NCI-H187 treated with DMSO at 0.1 percent for 48 hours (cell line): ENCODE measurements around the gene TNNC1.

Source experiments
- DNase-seq: peaks from one replicate; lab custom pipeline; 2025; lab: John Stamatoyannopoulos, UW

The TNNC1 gene

DNA sequence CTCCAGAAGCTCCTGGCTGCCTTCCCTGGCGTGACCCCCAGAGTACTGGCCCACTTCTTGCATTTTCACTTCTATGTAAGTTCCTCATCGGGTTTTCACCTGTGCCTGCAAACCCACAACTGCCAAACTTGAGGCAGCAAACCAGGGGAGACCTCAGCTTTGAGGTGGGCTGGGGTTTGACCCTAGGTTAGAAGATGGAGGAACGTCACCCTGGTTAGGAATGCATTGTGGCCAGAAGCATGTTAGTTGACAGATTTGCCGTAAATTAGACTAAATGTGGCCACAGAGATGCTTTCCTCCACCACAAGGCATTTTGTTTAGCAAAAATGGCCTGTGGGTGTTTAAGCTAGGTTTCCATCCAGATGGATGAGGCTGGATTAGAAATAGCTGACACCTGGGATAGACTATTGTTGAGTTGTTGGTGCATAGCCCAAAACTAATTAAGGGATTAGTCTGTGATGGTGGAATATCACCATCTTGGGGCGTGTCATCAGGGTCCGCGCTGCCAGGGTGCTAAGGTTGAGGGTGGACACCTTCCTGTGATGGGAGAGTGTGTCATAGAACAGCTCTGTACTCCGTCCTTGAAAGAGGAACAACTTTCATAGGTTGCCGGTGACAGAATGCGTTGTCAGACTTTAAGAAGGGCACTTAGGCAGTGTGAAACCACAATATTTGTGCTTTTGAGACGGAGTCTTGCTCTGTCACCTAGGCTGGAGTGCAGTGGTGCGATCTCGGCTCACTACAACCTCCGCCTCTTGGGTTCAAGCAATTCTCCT, 5.1 kb upstream of the TNNC1 start:
- no peak for DNase-seq

DNA sequence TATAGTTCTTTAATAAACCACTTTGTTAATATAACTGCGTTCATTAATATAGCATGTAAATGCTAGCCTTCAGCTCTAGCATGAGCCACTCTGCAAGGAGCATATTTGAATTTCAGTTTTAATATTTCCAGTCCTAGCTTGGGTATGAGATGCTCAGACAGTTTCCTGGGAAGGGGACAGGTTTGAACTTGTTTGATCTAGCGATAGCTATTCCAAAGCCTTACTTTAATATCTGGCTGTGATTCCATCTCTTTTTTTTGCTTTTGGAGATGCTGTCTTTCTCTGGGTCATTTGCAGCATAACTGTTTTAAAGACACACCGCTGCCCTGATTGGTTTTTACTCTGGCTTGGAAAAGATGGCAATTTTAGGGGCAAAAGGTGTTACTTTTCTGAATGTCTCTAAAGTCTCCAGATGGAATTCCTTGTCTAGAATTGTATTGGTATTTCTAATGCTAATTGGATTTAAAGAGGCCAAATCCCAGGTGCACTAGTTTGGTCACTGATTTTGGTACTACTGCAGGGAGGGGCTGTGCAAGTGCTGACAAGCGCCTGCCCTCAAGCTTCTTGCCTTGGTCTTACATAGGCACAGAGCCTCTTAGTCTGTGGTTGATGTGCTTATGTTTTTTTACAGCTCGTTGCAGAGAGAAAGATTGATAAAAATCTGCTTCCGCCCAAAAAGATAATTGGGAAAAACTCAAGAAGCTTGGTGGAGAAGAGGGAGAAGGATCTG, 4.4 kb upstream of the TNNC1 start:
- no peak for DNase-seq

DNA sequence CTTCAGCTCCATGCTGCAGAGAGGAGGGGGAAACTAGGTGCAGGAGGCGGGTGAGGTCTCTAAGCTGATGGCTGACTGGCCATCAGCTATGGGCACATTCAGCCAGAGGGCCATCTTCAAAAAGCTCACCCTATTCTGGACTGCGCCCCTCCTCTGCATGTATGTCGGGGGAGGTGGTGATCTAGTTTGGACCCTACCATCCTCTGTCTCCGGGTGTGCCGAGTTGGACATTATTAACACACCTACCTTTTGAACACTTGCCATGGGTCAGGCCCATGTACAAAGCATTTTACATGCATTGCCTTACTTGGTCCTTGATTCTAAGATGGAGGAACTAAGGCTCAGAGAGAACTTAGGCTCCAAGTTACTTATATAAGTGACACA, 3.0 kb upstream of the TNNC1 start:
- DNase-seq, result no peak

DNA sequence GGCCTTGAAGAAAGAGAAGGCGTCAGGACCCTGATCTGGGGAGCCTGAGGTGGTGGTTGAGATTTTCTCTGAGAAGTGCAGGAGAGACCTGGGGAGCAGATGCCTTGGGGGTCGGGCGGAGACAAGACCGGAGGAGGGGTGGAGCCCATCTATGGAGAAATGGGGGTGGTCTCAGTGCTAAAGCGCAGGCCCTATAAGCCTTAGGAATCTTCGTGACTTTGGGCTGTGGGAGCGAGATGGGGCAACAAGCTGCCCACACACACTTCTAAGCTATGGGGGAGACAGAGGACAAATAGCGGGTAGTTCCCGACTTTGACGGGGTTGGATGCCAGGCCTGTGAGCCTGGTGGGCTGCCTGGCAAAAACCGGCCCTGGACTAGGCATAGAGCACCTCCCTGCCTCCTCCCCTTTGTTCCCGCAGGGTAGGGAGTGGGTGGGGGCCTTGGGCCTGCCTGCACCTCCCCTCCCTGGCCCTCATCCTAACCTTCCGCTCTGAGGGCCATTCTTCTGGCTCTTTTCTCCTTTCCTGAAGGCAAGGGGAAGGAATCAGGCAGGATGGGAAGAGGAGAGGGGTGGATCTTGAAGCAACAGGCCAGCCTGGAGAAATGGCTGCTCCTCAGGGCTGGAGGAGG, 2.4 kb upstream of the TNNC1 start:
- DNase-seq, result no peak

DNA sequence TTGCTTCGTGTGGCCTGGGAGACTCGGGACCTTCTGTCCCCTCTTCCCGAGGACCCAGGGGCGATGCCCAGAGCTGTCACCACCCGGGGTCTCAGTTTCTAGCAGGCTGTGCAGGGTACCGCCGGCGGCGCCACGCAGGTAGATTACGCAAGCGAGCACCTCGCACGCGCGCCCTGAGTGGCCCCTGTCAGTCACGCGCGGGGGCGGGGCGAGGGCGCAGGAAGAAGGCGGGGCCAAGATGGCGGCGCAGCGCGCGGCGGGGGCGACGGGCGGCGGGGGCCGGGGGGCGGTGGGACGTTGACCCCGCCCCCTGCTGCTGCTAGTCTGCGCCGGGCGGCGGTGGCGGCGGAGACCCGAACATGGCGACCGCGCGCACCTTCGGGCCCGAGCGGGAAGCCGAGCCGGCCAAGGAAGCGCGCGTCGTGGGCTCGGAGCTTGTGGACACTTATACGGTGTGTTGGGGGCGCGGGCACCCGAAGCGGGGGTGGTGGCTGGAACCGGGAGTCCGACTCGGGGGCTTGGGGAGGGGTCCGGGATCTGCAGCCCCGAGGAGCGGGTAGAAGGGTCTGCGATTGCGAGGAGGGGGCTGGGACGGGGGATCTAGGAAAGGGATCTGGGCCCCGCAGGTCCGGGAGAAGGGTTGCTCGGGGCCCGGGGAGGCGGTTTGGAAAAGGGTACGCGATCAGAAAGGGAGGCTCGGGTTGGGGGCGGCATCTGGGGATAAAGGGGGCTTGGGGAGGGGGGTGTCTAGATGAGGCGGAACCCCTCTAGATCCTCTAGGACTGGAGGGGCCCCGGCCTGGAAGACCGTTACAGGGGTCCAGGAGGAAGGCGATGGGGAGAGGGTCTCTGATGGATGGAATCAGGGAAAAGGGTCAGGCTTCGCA, 1.7 kb upstream of the TNNC1 start, which contains the start of gene NISCH:
Gene NISCH, plus strand, starts transcription at position 322 of the 886 bp plus-strand sequence. Its CDS starts 38 bp downstream, at position 360.
- no peak for DNase-seq

DNA sequence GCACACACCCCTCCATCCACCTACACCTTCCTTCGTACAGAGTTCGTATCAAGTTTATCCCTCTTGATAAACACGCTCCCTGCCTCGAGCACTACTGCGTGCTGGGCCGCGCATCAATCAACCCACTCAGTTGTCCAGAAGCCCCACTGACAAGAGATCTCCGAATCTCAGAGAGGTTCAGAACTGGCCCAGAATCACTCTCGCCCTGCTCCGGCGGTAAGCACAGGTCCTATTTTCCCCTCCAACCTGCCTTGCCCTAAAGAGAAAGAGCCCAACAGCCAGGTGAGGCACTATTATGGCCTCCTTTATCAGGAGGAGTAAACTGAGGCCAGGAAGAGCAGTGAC, 1.1 kb upstream of the TNNC1 start:
- no peak for DNase-seq

DNA sequence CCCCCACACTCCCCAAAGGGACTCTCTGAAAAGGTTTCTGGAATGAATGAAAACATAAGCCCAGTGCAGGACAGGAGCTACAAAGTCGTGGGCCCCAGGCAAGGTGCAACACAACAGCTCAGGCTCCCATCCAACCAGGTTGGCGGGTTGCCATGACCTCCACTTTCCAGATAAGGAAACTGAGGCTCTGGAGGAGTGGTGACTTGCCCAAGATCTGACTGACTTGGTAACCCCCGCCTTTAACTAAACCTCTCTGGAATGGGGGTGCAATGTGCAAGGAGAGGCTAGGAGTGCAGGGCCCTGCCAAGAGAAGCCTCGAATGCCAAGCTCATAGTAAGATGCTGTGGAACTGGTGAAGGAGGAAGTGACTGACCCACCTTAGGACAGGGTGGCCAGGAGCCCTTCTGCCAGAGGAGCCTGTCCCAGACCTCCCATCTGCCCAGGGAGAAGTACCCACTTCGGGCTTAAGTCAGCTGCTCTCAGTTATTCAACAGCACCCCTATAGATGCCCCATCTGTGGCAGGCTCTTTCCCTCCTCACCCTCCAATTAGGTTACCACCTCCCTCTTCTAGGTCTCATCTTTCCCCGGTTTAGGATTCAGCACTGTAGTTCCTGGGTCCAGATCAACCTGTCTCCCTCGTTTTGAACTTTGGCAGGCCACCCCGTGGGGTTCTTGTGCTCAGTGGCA, 553 bp upstream of the TNNC1 start:
- DNase-seq, result no peak

DNA sequence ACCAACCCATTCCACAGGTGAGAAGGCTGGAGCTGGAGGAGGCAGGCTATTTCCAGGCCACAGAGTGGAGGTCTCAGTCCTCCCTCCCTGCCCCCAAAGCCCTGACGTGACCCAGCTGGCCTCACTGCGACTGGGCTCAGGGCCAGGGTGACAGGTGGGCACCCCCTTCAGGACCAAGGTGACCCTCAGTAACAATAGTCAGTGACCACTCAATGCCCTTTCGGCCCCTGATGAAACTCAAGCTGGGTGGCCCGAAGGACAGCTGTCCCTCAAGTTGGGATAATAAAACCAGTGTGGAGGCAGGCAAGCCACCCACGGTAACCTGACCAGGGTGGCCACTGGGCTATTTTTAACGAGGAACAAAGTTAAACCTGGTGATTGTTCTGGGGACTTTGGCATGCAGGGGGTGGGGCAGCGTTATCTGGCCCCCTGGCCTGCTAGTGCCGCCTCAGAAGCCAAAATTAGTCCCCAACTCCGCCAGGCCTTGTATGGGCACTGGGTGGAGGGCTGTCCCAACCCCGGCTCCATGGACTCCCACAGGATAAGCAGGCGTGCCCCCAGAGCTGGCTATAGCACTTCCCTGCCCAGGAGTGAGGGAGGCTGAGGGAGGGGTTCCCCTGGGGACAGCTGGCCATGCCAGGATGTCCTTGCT, 1.1 kb downstream of the TNNC1 start:
- no peak for DNase-seq

DNA sequence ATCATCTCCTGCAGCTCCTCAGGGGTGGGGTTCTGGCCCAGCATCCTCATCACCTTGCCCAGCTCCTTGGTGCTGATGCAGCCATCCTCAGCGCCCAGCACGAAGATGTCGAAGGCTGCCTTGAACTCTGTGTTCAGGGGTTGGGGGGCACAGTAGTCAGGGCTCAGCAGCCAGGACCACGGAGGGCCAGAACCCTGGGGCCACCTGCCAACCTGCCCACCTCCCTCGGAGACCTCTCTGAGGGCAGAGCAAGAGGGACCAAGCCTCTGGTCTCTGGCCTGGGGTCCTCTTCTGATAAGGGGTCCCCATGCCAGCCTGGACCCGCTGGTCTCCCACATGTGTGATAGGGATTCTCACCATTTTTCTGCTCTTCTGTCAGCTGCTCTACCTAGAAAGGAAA, 1.7 kb downstream of the TNNC1 start:
- DNase-seq, result no peak

DNA sequence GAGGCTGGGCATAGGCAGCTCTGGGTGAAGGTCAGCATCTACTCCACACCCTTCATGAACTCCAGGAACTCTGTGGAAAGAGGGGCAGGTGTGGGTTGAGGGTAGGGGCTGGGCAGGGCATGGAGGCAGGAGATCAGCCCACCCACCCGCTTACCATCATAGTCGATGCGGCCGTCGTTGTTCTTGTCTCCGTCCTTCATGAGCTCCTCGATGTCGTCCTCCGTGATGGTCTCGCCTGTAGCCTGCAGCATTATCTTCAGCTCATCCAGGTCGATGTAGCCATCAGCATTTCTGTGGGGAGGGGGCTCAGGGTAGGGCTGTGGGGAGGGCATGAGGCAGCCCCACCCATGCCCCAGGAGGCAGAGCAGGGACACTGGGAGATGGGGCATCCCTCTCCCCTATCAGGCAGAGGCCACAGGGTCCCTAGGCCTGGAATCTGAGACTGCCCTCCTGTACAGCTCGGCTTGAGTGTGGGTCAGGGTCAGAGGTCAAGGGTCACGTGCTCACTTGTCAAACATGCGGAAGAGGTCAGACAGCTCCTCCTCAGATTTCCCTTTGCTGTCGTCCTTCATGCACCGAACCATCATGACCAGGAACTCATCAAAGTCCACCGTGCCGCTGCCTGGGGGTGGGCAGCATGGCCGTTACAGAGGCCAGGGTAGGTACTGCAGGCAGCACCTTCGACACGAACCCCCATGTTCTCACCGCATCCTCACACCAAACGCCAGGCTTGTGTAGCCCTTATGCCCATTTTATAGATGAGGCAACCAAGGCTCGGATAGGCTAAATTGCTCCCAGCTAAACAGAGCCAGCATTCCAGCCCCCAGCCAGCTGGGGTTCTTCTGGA, 2.4 kb downstream of the TNNC1 start:
- DNase-seq, result no peak

DNA sequence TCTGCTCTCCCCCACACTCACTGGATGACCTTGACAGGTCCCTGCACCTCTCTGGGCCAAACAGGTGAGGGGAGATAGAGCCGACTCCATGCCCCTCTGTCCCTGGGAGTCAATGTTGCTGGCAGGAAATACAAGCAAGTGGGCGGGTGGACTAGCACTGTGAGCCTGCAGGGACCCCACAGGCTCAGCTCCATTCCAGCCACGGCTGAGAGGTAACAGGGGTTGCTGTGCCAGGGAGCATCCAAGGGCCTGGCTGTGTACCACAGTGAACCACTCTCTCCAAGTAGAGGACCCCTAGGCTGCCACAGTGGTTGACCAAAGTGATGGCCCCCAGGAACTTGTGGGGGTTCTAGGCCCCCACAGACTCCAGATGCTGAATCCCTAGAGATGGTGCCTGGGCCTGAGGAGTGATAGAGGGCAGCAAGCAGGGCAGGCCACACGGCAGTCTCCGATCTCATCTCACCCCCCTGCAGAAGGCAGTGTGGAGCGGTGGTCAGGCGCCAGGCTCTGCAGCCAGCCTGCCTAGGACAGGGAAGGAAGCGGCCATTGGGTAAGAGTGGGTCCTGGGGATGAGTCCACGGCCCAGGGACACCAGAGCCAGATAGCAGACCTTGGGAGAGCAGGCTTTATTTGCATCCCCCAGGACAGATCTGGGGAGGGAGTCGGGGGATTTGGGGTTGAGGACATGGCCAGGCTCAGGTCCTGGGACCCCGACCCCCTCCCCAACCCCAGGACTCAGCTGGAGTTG, 3.2 kb downstream of the TNNC1 start:
- DNase-seq, result no peak

DNA sequence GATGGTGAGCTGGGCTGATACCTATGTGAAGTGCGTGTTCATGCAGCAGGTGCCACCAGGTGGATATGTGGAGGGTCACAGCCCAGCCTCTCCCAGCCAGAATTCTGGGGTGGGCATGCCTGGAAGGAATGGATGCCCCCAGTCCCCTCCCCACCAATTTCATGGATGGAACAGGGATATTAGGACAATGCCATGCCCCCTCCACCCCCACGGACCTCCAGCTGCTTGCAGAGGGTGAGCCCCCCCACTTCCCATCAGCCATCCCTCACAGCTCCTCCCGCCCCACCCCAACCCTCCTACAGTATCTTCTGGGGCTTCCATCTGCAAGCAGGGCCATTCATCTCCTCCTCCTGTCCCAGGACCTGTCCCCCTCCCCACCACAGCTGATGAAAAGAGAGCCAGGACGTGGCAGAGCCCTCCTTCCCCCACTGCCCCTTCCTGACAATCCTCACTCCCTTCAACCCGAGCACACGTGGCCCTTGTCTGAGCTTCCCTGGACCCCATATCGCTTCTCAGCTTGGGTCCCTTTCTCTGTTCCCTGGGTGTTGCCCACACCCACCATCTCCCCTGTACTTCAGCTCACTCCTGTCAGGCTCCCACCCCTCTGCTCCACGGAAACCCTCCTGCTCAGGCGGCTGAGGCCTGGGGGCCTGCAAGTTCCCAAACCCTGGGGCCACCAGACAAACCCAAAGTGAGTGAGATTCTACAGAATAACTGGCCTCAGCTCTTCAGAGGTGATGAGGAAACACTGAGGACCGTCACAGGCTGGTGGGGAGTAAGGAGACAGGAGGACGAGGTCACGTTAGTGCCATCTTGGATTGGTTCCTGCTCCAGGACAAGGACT, 6.1 kb downstream of the TNNC1 start:
- no peak for DNase-seq

DNA sequence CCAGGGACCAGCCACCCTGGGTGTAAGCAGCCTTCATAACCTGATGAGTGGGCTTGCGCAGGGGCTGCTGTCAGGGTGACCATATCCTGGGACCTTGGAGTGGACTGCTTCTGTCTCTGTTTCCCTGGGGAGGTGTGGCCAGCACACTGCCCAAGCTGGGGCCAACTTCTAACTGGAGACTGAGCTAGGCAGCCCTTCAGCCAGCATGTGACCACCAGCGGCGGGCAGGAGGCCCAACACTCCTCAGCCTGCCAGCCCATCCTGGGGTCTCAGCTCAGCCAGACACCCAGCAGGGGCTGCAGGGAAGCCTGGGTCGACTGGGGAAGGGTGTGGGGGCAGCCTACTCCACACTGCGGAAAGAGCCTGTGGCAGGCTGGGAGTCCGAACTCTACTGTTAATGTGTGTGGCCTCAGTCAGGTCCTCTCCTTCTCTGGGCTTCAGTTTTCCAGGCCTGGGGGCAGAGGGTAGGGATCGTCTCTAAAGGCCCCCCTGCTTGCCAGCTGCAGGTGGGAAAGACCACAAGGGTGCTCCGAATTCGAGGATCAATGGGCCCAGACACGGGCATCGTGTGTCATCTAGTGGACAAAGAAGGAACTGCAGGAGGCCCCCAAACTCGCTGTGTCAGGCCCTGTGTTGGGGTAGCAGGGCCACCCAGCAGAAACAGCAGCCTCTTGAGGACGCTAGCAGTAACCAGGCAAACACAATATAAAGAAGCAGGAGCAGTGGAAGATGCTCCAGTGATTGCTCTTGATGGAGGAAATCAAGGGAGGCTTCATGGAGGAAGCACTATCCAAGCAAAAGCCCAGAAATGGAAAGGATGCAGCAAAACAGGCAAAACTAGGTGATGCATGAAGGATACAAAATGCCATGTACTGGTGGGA, 7.0 kb downstream of the TNNC1 start:
- no peak for DNase-seq

DNA sequence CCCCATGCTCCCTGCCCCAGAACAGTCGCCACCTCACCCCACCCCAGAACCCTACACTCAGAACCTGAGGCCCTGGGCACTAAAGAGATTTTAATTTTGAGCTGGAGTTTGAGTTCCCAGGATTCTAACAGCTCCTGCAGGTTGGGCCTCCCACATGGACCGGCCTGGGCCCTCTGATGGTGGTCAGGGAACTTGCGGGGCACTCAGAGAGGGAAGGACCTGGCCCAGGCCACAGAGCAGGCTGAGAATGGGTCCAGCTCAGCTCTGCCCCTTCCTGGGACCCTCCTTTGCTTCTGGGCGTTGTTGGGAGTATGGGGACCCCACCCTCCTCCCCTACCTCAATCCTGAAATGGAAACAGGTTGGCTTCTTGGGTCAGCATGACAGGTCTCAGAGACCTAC, 7.8 kb downstream of the TNNC1 start:
- DNase-seq, result no peak

DNA sequence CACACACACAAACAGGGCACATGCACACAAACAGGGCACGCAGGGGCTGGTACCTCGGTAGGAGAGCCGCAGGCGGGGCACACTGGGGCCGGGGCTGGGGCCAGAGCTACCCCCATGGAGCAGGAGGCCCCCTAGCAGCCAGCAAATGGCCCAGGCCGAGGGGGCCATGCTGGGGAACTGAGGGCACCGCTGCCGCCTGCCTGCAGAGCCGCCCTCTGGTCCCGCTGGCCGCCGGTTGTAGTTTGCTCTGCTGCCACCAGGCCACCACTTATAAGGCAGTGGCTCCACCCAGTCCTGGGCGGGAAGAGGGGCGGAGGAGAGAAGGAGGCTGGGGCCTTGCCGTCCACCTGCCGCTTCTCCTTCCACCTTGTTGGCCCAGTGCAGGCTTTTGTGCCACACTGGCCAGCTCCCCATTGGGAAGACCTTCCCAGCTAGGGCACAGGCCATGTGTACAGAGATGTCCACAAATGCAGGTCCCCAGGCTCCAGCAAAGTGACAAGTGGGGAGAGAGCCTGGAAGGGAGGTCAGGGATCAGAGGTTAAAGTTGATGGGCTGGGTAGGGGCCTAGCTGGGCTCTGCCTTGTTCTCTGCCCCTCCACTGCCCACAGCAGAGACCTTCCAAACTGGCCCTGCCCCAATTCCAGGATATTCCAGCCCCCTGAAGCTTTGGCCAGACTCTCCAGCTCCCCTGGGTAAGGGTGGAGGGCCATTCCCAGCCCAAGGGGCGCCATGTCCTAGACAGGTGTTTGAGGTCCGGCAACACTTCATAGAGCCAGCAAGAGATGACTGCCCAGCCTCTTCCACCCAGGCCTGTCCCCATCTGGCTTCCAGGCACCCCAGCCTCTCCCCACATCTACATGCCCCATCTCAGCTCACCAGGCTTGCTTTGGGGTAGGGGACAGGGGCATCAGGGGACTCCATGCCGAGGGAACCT, 8.7 kb downstream of the TNNC1 start, which contains the start of gene SEMA3G:
Gene SEMA3G, minus strand, starts transcription at position 244 of the 934 bp plus-strand sequence. Its CDS starts 76 bp downstream, at position 168.
- DNase-seq, result no peak
